Fibroblast of gingiva (primary cell): ENCODE data around the gene MEIKIN.
"Not testable (repeated sequence)": the region's sequence is repeated elsewhere in the genome, so short reads cannot be mapped to it uniquely, and the experiment has no call there.

ENCODE experiments used
- DNase-seq: peaks from one replicate; pipeline ENCODE4 v3.0.0-alpha.2; 2011; ENCODE audit warnings: low read depth

Gene MEIKIN

GRCh38 chr5:131810510-131811249 is 134.8 kb downstream of the MEIKIN start:
- peak; percentile 47 for DNase-seq

DNA sequence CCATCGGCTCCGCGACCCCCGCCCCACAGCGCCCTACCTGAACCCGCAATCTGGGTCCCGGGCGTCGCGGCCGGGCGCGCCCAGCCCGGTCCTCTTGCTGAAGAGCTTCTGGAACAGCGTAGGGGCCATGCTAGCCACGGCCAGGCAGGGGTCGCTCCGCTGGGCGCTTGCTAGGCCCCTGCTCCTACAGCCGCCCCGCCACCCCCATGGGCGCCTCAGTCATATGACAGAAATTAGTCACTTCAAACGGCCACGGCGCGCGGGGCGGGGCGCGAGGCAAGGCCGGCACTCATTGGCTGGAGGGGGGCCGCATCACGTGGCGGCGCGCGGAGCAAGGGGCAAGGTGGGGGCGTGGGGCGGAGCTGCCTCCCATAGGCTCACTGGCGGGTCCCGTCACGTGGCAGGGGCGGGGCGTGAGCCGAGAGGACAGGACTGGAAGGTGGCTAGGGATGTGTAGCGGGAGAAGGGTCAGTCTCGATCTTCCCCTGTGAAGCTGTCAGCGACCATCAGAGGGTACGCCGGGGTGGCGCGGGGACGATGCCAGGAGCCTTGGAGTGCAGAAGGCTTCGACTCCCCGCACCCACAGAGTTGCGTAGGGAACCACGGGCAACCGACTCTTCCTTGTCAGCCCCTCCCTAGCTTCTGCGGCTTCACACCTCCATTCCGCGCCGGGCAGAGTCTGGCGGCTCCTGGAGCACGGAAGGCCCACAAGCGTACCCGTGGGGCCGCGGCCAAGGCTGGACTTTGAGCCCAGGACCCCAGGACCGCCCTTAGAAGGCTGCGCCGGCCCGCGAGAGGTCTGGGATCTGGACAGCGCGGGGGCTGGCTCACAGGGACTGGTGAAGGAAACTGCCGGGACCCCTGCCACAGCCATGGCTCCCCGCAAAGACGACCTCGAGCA is 148.4 kb downstream of the MEIKIN start, which contains the start of gene FNIP1:
FNIP1 (minus strand) TSS at position 225 of the 901 bp plus-strand sequence; CDS start at position 129, 96 bp downstream.
- DNase-seq, result peak; percentile 97

DNA sequence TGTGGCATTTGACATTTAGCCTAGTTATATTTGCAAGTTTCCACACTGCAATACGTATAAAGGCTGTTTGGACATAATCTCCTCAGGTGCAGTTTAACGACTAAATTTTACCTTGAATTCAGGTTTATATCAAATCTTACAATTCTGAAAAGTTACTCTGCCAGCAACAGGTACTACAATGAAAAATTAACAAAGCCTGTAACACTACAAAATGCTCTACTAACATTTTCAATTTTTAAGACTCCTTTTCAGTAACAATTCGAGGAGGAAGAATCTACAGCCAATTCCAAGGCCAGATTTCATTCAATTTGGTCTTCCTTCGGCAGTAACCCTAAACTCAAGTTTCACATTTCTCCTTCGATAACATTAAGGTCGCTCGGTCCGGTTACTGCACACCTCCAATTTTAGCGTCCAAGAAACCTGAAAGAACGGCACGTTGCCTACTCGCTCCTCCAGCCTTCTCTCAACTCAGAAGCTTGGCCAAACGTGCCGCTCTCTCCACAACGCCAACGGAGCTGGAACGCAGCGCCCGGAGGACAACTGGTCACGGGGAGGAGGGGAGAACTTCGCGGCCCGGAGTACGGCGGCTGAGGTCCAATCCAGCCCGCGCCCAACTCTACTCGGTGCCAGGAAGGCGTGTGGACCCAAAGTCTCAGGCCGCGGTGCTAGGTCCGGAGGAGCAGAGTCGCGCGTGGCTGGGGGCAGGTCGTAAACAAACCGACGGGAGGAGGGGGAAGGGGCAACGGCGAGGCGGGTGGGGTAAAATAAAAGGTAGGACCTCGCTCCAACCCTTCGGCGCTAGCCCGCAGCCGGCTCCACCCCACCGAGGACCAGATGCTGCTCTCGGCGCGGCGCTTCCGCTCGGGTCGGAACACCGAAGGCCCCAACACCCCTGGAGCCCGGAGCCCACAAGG is 149.3 kb downstream of the MEIKIN start:
- peak; percentile 53 for DNase-seq

GRCh38 chr5:131795228-131795627 is 150.2 kb downstream of the MEIKIN start:
- no peak for DNase-seq

DNA sequence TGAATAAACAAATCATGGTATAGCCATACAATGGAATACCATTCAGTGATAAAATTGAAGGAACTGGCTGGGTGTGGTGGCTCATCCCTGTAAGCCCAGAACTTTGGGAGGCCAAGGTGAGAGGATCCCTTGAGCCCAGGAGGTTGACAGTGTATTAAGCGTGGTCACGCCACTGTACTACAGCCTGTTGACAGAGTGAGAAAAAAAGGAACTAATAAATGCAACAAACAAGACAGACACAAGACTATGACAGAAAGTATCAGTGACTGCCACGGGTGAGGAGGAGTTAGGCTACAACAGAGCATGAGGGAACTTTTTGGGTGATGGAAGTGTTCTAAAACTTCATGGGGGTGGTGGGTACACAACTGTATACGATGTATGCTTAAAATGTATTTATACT is 150.9 kb downstream of the MEIKIN start:
- DNase-seq, result no peak

GRCh38 chr5:131792896-131793295 is 152.6 kb downstream of the MEIKIN start:
- DNase-seq, result no peak

GRCh38 chr5:131791866-131792265 is 153.6 kb downstream of the MEIKIN start:
- no peak for DNase-seq

- no peak for DNase-seq
These were observed 154.9 kb downstream of the MEIKIN start for GRCh38 chr5:131790550-131790949.

GRCh38 chr5:131789765-131790164 is 155.7 kb downstream of the MEIKIN start:
- no peak for DNase-seq

GRCh38 chr5:131787736-131788135 is 157.7 kb downstream of the MEIKIN start:
- DNase-seq, result no peak

DNA sequence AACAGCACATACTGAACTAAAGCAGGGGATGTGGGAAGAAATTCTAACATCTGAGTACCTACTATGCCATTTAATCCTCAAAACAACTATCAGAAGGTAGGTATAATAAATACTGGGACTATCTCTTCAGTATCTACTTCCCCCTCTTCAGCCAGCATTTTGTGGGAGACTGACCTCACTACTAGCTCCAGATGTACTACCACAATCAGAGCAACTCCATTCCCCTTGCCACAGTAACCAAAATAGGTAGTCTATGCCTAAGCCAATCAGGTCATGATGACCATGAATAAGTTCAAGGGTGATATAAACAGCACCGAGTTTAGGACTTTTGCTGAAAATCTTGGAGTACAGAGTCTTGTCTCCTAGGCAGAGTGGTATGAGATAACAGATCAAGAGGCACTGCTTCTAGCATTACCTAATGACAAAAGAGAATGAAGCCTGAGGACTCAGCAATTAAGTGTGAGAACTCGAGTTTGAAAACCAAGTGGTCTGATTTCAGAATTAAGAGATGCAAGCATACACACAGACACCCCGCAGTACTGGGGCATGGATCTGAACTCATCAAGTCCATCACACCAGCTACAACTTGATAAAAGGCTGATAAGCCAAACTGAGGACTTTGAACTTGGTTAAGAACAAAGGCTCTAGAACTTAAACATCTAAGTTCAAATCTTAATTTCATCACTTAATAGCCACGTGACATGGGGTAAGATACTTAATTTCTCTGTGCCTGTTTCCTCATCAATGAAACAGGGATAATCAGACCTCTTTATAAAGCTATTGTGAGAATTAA is 158.4 kb downstream of the MEIKIN start:
- no peak for DNase-seq

GRCh38 chr5:131786036-131786435 is 159.4 kb downstream of the MEIKIN start:
- no peak for DNase-seq

DNA sequence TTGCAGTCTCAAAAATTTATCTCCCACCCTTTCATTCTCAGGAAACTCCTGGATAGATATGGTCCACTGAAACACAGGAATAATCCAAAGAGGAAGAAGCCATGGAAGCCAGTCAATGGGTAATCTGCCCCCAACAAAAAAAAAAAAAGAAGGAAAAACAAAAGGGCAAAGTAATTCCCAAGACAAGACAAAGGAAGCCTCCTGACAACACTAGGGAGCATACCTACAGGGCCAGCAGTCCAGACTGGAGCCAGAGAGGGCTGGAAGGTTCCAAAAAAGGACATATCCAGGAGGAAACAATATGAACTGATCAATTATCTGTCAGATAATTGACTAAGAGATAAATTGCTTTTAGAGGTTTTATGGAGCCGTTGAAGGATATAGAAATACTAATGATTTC is 161.6 kb downstream of the MEIKIN start:
- DNase-seq, result no peak

DNA sequence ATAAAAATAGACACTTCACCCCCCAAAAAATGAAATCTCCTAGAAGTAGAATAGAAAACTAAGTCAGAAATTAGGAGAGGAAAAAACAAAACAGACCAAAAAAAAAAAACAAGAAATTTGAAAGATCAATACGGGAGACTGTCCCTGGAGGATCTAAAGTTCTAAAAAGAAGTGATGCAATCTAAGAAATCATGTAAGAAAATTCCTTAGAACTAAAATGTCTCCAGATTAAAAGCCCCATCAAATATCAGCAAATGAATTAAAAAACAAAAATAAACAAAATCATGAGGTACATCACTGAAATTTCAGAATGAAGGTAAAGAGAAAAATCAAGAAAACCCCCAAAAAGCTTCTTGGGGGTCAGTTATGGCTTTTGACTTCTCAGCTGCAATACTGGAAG is 162.1 kb downstream of the MEIKIN start:
- no peak for DNase-seq

GRCh38 chr5:131782717-131783116 is 162.7 kb downstream of the MEIKIN start:
- DNase-seq, result no peak

DNA sequence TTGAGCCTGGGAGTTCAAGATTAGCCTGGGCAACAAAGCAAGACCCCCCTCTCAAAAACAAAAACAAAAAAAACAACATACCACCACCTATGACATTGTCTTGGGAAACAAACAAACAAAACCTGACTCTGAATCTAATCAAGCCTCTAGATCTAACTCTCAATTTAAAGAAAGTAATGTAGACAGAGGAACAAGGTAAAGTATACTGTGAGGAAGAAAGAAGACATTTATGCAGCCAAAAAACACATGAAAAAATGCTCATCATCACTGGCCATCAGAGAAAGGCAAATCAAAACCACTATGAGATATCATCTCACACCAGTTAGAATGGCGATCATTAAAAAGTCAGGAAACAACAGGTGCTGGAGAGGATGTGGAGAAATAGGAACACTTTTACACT is 167.3 kb downstream of the MEIKIN start:
- not testable (repeated sequence) for DNase-seq

GRCh38 chr5:131776450-131776849 is 169.0 kb downstream of the MEIKIN start:
- DNase-seq, result peak; percentile 74

GRCh38 chr5:131774652-131775367 is 170.7 kb downstream of the MEIKIN start:
- DNase-seq, result no peak

GRCh38 chr5:131773805-131774204 is 171.7 kb downstream of the MEIKIN start:
- no peak for DNase-seq

- DNase-seq, result no peak
These were observed 173.8 kb downstream of the MEIKIN start for GRCh38 chr5:131771692-131772091.
